Stimulated activated CD4-positive, alpha-beta T cell treated with anti-CD3 and anti-CD28 coated beads, Interleukin-2, amount 100 ng/mL, for 48 hours (primary cell): ENCODE measurements around the gene WNT4.

Source experiments
- DNase-seq, 2 donors: peaks; one replicate each; pipeline ENCODE4 v3.0.0-alpha.2; 2020

The WNT4 gene

DNA sequence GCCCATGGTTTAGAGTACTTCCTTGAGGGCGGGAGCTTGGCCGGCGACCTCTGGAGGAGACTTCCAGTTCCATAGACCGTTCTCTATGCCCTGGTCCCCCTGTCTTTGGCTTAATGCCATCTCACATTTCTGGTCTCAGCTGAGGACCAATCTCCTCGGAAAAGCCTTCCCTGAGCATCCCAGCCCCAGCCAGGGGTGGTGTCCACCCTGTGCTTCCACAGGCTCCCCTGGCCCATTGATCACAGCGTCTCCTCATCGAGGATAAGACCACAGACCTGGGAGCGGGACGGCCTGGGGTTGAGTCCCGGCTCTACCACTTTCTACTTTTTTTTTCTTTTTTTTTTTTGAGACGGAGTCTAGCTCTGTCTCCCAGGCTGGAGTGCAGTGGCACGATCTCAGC is 14.5 kb downstream of the WNT4 start:
- DNase-seq = no peak

DNA sequence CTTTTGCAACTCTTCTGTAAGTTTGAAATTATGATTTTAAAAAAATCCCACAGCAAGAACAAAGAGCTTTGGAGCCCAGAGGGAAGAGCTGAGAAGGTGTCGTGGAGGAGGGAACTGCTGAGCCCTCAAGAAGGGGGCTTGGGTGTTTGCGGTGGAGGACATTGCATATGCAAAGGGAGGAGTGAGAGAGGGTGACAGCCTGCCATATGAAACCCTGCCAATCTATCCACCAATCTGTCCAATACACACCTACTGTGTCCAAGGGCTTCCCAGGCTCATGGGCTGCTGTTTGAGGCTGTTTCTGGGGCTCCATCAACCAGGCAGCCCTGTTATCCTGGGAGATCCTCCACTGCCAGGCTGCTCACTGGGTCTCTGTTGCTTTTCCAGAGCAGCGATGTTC is 15.2 kb downstream of the WNT4 start:
- DNase-seq = no peak

DNA sequence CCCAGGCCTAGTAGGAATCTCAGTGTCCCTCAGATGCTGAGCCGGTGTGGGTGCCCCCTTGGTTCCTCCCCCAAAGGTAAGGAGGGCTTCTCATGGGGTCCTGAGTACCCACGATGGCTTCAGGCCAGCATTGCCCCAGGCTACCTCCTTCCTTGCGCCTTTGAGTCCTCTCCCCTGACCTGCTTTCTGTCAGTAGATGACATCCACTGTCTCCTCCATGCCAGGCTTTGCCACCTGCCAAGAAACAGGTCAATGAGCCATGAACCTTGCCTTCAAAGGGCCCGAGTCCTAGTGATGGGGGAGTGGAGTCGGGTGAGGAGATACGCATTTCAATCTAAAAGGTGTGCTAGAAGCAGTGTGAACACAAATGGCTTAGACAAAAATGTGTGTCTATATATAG is 15.6 kb downstream of the WNT4 start:
- DNase-seq = no peak

DNA sequence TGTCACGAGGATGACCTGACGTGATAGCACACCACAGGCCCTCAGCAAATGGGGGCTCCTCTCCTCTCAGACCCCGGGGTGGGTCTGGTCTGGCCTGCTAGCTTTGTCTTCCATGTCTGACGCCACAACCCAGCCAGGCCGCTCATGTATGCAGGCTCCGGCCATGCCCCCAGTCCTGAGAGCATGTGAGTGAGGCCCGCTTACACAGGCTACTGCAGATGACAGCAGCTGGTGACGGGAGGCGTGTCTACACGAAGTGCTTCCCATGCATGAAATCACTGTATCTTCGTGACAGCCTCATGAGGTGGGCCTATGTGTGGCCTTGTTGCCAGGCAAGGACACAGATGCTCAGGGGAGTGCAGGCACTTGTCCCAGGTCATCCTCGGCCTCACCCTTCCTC is 16.4 kb downstream of the WNT4 start:
- DNase-seq = no peak

DNA sequence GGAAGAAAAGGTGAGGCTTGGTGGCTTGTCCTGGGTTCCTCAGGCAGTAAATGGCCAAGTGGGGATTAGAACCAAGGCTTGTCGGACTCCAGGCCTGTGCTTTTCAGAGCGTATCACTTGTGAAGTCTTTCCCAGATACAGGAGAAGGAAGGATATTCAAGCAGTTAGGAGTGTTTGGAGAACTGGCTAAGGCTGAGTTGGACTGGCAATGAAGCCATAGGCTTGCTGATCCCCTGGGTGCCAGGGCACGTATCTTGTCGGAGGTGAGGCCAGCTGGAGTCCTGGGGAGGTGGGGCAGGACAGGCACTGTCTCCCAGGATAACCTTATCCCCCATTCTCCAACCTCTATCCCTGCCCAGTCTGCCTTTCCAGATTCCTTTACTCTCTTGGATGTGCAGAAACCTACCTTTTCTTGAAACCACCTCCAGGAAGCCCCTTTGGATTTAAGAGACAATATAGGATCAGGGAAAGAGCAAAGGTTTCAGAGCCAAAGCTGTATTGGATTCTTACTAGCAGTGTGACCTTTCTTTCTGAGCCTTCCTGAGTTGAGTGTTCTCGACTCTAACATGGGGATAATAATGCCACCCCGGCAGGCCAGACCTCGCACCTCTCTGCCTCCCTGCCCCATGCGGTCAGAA is 18.2 kb downstream of the WNT4 start:
- no peak for DNase-seq

DNA sequence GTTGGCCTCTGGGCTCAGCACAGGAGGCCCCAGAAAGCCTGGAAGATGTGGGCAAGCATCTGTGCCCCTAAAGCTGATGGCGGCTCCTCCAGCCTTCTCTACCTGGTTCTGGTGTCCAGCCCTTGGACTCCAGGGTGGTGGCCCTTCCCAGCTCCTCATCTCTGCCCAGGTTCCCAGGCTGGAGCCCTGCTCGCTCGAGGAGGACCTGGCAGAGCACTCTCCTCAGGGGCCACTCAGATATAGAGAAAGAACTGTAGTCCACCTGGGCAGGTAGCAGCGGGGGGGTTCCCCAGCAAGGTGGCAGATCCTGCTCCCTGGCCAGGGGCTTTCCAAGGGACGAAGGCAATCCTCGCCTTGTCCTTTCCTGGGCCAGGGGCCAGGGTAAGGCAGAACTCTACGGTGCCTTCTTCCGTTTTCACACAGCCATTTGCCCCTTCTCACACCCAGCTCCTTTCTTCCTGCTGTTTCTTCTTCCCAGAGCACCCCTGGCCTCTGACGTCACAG is 18.9 kb downstream of the WNT4 start:
- no peak for DNase-seq

DNA sequence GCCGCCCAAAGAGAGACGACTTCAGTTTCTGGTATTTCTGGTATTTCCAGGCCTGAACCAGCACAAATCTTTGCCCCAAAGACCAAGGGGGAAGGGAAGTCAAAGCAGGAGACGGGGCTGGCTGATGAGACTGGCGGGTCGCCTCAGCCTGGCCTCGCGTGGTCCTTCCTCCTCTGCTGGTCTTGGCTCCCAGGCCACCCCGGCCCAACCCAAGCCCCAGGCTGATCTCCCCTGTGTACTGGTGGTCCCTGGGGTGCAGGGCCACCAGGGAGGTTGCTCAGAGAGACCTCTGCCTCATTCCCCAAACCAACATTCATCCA is 19.9 kb downstream of the WNT4 start:
- no peak for DNase-seq

DNA sequence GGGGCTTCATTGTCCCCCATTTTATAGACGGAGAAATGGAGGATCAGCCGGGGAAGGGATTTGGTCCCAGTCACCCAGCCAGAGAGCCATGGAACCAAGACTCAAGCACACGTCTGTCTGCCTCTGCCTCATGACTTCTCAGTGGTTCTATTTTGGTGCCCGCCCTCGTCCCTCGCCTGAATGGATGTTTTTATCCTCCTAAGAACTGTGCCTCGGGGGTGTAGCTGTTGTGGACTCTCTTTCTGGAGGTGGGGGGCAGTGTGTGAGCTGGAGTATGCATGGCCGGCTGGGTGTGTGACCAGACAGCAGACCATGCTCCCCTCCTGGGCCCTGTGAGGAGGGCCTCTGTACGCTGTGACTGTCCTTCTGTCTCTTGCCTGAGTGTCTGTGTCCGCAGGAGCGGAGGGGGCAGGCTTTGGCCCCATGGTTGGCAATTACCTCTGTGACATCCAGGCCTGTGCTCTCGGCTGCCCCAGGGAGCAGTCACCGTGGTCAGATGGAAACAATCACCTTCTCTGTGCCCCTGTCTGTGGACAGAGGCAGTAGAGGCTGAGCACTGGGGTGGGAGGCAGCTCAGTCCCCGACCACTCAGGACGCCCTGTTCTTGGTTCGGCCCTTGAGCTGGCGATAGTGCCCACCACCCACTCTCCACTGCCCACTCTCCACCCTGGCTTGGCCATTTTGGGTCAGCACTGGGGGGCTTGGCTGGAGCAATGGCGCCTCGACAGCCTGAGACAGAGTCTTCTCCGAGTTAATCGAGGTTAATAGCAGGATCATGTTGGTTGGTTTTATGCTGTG is 20.4 kb downstream of the WNT4 start:
- no peak for DNase-seq

DNA sequence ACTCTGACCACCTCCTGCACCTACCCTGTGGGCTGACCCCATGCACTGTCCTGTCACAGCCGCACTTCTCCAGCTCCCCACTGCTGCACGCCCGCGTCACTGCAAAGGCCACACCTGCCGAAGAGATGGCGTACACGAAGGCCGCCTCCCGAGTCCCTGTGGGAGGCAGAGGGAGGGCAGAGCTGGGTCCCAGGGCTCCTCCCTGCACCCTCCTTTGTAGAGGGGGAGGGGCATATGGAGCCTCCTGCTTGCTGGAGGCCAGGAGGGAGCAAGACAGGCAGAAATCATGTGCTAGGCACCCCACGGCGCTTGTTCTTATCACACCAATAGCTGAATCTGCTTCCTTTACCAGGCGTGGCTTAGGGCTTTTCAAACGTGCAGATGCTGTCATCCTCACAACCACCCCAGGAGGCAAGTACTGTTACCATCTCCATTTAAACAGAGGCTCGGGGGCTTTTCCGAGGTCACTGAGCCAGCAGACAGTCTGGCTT is 21.4 kb downstream of the WNT4 start:
- no peak for DNase-seq

DNA sequence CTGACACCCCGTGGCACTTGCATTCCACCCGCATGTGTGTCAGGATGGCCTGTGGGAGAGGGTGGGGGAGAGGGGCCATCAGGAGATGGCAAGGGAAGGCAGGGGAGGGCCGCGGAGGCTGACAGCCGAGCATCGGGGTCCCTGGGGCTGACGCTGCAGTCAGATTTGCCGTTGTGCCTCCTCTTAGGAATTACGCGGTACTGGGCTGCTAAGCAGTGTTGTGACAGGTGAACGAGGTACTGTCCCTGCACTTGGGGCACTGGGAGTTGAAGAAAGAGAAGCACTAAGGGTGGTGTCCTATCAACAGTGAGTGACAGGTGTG is 22.5 kb downstream of the WNT4 start:
- no peak for DNase-seq

DNA sequence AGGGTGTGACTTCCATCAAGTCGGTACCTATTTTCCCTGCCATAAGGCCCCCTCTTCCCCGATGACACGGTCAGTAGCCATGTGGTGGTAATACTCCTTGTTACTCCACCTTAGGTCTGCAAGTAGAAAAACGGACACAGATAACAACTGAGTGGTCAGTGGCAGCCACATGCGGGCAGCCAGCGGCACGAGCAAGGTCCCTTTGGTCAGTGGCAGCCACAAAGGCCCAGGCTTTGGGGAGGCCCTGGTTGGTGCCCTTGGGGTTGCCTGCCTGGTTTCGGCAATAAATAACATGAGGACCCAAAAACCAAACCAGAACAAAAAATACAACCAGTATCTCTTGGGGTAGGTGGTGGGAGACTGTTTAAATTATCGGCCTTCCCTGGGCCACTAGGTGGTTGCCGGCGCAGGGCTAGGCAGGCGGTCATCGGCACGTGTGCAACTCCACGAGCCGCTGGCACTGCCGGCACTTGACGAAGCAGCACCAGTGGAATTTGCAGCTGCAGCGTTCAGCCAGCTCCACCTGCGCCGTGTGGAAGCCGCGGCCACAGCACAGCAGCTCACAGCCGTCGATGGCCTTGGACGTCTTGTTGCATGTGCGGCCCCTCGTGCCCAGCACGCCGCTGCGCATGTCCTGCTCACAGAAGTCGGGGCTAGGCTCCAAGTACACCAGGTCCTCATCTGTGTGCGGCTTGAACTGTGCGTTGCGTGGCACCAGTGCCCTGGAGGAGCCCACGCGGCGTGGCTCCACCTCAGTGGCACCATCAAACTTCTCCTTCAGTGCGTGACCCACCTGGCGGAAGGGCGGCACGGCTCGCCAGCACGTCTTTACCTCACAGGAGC is 23.1 kb downstream of the WNT4 start:
- DNase-seq = no peak

DNA sequence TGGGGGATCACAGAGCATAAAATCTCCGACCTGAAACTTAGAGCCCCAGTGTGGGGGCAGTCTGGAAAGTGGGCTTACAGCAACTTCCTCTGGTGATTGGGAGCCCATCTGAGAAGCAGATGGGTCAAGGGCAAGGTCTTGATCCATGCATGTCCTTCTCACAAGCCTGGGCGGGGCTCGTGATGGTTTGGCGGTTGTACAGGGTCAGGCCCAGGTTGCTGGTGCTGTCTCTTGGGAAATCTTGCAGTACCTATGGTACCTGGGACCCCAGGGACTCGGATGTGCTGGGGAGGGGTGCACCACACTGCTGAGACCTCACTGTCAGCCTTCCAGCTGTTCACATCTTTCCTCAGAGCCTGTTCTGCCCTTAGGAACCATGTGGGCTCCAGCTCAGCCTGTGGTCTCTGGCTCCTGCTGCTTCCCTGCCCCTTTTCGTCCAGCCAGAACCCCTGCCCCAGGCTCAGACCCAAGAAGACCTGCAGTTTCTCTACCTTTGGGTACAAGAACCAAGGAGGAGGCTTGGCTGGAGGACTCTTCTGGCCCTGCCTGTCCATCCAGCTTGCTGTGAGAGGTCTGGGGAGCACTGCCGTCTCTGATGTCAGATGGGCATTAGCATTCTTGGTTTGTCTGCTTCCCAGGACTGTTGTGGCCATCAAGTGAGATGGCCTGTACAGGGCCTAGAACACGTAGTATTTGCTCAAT is 24.5 kb downstream of the WNT4 start:
- DNase-seq = no peak

DNA sequence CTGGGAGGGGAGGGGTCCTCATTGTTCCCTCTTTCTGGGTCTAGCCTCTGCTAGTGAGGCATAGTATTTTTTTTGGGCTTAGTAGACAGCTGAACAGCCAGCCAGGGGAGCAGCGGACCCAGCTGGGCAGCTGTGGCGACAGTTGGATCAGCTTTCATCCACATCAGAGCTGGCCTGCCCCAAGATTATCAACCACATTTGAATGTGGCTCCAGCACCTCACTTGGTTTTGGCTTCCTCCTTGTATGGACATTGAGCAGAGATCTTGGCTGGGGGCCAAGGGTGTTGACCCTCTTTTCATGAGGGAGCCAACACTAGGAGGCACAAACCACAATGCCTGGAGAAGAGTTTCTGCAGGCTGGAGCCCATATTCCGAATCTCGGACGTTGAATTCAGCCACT is 25.0 kb downstream of the WNT4 start:
- DNase-seq = no peak

DNA sequence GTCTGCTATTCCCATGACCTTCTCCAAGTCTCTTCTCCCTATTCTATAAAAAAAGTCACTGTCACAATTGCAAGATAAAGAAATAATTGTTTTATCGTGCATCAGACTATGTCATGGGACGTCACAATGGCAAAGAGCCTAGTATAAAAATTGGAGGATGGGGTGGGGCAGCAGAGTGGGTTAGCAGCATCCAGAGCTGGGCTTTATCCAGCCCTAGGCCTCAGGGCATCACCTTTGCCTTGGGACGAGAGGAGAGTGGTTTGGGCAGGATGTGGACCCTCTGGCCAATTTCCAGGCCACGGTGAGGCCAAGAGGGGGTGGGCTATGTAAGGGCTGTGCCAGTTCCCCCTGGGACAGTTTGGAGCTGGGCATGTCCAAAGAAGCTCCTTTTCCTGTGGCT is 25.7 kb downstream of the WNT4 start:
- DNase-seq = no peak

DNA sequence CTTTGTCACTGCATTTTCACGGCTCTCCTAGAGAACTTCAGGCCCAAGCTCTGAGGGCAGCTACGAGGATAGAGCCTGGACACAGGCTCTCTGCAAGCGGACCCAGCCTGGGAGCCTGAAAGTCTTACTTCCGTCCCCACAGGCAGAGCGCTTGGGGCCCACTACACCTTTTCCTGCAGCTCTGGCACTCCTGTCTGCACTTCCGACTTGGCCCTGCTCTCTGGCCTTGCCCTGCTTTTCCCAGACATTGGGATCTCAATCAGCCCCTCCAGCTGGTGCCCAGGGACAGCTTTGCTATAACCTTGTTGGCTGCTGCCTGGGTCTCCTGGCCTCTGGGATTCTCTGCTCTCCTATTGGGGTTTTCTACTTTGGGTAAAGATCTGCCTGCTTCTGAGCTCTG is 27.6 kb downstream of the WNT4 start:
- no peak for DNase-seq

DNA sequence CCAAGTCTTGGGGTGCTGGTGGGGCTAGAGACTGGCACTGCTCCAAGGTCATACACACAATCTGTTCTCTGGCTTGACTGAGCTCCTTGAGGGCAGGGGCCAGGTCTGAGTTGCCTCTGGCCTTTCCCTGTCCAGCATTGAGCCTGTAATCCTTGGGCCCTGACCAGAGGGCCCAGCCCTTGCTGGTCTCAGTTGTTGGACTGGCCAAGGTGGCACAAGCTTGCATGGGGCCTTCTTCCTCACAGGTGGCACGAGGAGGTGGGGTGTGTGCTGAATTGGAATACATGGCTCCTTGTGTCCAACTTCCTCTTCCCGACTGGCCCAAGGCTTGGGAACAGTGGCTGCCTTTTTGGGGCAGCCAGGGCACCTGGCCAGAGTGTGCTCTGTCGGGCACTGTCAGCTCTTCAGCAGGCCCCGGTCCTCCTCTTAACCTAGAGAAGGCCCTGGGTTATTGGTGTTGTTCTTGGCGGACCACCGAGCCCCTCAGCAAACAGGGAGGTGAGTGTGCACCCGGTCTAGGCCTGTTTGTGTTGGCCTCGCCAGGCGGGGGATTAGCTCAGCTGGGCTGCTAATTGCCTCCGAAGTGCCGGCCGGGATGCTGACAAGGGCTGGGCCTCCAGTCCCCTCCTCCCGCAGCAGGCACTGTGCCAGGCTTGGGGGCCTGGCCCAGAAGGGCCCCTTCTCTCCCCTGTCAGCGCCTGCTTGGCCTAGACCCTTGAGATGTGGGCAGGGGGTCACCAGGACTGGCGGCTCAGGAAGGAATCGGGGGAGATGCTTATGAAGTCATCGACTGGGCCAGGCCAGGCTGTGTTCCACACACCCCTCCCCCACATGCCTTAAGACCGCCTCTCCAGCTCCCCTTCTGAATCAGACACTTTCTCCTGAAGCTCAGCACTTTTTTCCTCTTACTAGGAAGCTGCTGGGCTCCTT is 28.5 kb downstream of the WNT4 start:
- DNase-seq = no peak

DNA sequence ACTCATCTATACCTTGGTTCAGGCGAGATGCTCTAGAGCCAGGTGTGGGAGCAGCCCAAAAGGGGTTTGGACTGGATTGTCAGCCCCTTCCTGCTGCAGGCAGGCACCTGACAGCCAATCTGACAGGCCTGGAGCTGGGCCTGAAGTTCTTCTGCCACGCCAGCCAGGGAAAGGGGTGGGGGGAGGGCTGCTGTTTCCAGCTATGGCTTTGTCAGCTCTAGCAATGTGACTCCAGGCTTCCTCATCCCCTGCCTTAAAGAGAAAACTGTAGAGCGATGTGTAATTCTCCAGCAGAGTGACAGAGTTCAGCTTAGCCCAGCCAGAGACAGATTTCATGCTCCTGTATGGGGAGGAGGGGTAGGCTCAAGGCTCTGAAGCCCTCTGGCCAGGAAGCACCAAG is 30.3 kb downstream of the WNT4 start:
- DNase-seq = no peak

DNA sequence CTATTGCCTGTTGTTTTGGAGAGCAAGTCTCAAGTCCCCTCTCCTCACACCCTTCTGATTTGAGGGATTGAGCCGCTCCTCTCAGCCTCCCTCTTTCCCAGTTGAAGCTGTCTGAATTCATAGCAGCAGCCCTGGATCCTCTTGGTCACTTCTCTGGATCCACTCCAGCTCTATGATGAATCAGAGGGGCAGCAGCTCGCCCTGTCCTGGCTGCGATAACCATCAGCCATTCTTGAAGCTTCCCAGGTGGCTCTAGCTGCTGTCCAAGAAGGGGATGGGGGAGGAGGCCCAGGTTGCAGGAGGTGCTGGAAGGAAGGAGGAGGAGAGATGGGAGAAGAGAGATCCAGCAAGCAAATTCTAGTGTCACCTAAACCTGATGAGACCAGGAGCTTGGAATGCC is 31.3 kb downstream of the WNT4 start:
- no peak for DNase-seq

DNA sequence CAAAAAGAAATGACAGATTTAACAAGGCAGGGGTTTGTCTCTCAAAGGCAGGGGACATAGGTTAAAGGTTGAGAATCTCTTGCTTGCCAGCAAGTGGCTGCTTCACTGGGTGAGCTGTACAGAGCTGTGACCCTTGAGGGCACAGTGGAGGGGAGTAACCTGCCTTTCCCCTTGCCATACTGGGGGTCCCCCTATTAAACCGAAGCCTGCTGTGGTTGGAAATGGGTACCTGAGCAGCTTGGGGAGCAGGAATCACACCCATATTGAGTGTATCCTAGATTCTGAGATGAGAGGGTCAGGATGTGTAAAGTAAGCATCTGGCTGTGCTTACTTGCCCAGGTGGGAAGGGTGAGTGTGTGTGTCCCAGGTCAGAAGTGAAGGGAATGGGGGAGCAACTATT is 31.8 kb downstream of the WNT4 start:
- no peak for DNase-seq

DNA sequence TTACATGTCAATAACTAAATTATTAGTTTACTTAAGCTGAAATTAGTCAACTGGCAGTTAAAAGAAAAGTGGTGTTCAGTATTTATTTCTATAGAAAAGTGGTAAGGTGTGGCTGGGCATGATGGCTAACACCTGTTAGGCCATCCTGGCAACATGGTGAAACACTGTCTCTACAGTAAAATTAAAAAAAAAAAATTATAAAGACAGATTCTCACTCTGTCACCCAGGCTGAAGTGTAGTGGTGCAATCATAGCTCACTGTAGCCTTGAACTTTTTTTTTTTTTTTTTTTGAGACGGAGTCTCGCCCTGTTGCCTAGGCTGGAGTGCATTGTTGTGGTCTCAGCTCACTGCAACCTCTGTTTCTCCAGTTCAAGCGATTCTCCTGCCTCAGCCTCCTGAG is 32.9 kb downstream of the WNT4 start:
- no peak for DNase-seq

DNA sequence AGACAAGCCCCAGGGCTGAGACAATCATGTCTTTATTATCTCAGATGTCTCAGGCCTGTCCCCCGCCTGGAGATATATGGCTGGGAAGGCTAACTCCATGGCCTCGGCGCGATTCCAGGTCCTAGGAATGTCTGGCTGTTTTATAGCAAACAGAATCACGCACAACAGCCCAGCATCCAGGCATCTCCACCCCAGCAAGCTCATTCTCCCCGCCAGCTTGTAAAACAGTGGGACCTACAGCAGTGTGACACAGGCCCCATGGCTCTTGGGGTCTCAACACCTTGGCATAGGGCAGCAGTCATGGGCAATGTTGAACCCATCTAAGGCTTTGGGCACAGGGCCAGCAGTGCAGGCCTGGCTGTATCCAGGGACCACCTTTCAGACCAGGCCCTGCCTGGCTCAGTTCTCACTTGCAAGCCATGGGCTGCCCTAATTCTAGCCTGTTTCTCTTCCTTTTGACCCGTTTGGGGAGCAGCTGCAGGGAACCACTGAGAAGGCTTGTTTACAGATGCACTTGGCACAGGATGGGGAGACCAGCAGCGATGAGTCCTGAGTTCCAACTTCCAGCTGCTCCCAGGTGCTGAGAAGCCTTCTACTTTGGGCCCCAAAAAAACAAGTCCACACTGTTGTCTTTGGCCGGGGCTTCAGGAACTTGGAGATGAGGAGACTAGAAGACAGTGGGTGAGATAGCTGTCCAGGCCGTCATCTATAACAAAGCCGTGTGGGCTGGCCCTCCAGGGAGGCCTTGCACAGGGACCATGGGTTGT is 34.4 kb downstream of the WNT4 start:
- DNase-seq = no peak
